ENCODE measurements around the gene SPPL3. TPM values are rescaled to one million over a fixed set of nuclear protein-coding genes. Genes with fewer than 3 reads are reported as not detected.

SPPL3 gene
- total RNA-seq, 2 donors from 2014 or later: 27.6 to 29.7 TPM

- DNase-seq (no peak), ATAC-seq (peak in 1 of 2 donors; percentile 15)
- intact Hi-C loops (cut with DNase I): no loop called here
Observed at GRCh38 chr12:120886199-120887018, 17.7 kb downstream of the SPPL3 start.

GRCh38 chr12:120885521-120885920 is 18.6 kb downstream of the SPPL3 start:
- ATAC-seq: no peak
- intact Hi-C loops (cut with DNase I): no loop called here
- no peak for DNase-seq

GRCh38 chr12:120884644-120885043 is 19.5 kb downstream of the SPPL3 start:
- ATAC-seq (no peak), DNase-seq (no peak)
- intact Hi-C loops (cut with DNase I): no loop called here

GRCh38 chr12:120882055-120882555 is 22.1 kb downstream of the SPPL3 start:
- DNase-seq: no peak
- ATAC-seq: no peak
- intact Hi-C loops (cut with DNase I): no loop called here

GRCh38 chr12:120879718-120880300 is 24.3 kb downstream of the SPPL3 start:
- no peak for ATAC-seq
- intact Hi-C loops (cut with DNase I): no loop called here
- no peak for DNase-seq

GRCh38 chr12:120879102-120879501 is 25.1 kb downstream of the SPPL3 start:
- DNase-seq (no peak), ATAC-seq (no peak)
- intact Hi-C loops (cut with DNase I): no loop called here

GRCh38 chr12:120874547-120875245 is 29.5 kb downstream of the SPPL3 start:
- intact Hi-C loops (cut with DNase I): no loop called here
- DNase-seq: no peak
- no peak for ATAC-seq

- intact Hi-C loops (cut with DNase I): no loop called here
- DNase-seq (no peak), ATAC-seq (no peak)
Observed at GRCh38 chr12:120873226-120873625, 30.9 kb downstream of the SPPL3 start.

GRCh38 chr12:120872487-120872886 is 31.7 kb downstream of the SPPL3 start:
- DNase-seq (no peak), ATAC-seq (no peak)
- intact Hi-C loops (cut with DNase I): no loop called here

- intact Hi-C loops (cut with DNase I): no loop called here
- DNase-seq (no peak), ATAC-seq (no peak)
Observed at GRCh38 chr12:120870415-120870814, 33.7 kb downstream of the SPPL3 start.

- DNase-seq (no peak), ATAC-seq (no peak)
- intact Hi-C loops (cut with DNase I): no loop called here
Observed at GRCh38 chr12:120869376-120869775, 34.8 kb downstream of the SPPL3 start.

GRCh38 chr12:120866108-120866507 is 38.0 kb downstream of the SPPL3 start:
- DNase-seq (no peak), ATAC-seq (no peak)
- intact Hi-C loops (cut with DNase I): no loop called here

GRCh38 chr12:120865098-120865497 is 39.1 kb downstream of the SPPL3 start:
- intact Hi-C loops (cut with DNase I): no loop called here
- ATAC-seq (no peak), DNase-seq (no peak)

- intact Hi-C loops (cut with DNase I): no loop called here
- DNase-seq (no peak), ATAC-seq (no peak)
Observed at GRCh38 chr12:120862664-120863063, 41.5 kb downstream of the SPPL3 start.

GRCh38 chr12:120861074-120861795 is 42.9 kb downstream of the SPPL3 start:
- no peak for DNase-seq
- no peak for ATAC-seq
- intact Hi-C loops (cut with DNase I): no loop called here

- DNase-seq (no peak), ATAC-seq (no peak)
- intact Hi-C loops (cut with DNase I): no loop called here
Observed at GRCh38 chr12:120858306-120859088, 45.7 kb downstream of the SPPL3 start.

- intact Hi-C loops (cut with DNase I): no loop called here
- DNase-seq (no peak), ATAC-seq (no peak)
Observed at GRCh38 chr12:120856980-120857379, 47.2 kb downstream of the SPPL3 start.

GRCh38 chr12:120855823-120856588 is 48.2 kb downstream of the SPPL3 start:
- ATAC-seq (peak in 1 of 2 donors; percentile 16), DNase-seq (no peak)
- intact Hi-C loops (cut with DNase I): no loop called here

Data from left cardiac atrium (tissue), 4 donors.